Stimulated activated CD8-positive, alpha-beta memory T cell treated with anti-CD3 and anti-CD28 coated beads, Interleukin-4, amount 100 ng/mL, for 48 hours (primary cell): ENCODE results near the gene GRK6.

Experiments
- DNase-seq: peaks from one replicate; pipeline ENCODE4 v3.0.0-alpha.2; 2020

GRK6 gene

DNA sequence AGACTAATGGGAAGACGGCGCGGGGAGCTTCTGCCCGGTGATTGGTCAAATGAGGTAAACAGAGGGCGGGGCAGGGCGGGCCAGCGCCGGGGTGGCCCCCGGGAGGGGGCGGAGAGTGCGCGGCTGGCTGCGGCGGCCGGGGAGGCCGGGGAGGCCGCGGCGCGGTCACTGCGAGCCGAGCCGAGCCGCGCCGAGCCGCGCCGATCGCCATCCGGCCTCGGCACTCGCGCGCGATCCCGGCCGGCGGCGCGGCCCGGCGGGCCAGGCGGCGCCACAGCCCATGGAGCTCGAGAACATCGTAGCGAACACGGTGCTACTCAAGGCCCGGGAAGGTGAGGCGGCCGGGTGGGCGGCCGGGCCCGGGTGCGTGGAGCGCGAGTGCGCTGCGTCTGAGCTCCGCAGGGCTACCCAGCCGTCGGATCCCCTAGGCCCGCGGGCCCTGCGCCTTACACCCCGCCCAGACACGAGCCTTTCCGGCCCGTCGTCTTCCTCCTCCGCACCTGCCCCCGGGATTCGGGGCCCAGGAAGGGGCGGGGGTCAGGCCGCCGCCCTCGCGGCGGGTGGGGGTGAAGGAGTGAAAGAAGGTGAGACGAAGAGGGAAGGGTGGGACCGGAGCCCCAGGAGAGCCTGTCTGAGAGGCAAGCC is at the start of gene GRK6:
Gene GRK6, plus strand, starts transcription at position 111 of the 645 bp plus-strand sequence. Its CDS starts 170 bp downstream, at position 281.
- DNase-seq = peak; percentile 75

DNA sequence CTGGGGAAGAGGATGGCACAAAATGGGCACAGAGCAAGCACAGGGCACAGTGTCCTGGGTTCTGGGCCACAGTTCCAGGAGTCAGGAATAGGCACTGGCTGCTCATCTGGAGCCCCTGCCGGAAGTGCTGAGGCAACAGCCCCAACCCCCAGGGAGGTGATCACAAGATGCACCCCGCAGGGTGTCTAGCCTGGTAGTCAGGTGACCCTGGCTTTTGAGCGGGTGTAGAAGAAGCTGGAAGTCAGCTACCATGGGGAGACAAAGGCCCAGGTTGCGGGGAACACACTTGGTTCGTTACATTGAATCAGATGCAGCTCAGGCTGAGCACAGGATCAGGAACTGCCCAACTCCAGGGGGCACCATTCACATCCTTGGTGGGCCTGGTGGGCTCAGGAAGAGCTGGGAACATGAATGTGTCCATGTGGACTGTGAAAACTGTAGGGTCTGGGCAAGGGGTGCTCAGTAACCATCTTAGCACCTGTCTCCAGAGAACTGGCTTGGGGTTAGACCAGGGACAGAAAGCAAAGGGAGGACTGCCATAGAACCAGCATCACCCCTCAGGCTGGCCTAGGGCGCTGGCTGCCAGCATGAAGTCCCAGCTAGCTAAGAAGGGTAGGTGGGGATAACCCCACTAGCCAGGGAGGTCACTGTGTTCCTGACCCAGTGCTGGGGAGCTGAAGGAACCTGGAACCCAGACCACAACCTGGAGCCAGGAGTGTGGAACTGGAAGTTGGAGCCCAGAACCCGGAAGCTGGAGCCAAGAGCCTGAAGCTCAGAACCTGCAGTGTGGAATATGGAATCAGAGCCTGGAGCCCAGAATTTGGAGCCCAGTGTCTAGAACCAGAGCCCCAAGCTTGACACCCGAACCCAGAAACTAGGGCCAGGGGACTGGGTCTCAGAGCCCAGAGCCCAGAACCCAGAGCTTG is 48.4 kb upstream of the GRK6 start:
- DNase-seq = no peak

DNA sequence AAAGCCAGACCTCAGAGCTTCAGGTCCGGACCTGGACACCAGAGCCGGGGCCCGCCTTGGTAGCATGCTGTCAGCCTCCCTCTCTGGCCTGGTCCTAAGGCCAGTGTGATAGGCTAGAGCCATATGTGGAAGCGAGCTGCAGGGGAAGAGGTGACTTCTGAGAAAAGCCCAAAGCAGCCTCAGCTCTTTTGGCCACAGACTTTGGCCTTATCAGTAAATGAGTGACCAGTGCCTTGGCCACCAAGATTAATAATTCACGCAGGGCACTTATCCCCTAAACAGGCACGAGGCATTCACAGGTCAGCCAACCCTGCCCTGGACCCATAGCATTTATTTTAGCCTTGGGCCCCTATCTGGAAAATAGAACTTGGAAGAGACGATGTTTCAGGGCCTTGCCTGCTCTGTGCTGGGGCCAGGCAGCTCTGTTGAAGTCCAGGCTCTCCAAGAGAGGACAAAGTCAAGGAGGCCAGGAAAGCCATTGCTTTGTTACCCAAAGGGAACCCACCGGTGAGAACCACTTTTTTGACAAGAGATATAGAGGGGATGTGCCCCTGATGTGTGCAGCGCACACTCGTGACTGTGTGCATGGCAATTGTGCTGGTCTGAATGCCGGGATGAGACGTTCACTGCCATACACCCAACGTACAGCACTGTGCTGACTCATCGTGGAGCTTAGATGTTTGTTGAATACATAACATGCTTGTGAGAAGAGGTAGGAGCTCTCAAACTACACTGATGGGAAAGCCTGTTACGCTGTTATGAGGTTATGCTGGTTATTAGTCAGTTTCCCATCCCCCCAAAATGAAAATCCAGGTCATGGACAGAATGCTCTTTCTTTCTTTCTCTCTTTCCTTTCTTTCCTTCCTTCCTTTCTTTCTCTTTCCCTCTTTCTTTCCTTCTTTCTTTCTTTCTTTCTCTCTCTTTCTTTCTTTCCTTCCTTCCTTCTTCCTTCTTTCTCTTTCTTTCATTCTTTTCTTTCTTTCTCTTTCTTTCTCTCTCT is 47.3 kb upstream of the GRK6 start:
- DNase-seq = no peak

DNA sequence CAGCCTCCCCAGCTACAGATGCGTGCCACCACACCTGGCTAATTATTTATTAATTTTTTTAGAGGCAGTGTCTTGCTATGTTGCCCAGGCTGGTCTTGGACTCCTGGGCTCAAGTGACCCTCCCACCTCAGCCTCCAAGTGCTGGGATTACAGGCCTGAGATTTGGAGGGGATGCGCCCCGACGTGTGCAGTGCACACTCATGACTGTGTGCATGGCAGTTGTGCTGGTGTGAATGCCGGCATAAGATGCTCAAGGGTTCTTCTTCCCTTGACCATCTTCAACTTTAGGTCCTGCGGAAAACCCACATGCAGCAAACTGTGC is 45.7 kb upstream of the GRK6 start:
- no peak for DNase-seq

DNA sequence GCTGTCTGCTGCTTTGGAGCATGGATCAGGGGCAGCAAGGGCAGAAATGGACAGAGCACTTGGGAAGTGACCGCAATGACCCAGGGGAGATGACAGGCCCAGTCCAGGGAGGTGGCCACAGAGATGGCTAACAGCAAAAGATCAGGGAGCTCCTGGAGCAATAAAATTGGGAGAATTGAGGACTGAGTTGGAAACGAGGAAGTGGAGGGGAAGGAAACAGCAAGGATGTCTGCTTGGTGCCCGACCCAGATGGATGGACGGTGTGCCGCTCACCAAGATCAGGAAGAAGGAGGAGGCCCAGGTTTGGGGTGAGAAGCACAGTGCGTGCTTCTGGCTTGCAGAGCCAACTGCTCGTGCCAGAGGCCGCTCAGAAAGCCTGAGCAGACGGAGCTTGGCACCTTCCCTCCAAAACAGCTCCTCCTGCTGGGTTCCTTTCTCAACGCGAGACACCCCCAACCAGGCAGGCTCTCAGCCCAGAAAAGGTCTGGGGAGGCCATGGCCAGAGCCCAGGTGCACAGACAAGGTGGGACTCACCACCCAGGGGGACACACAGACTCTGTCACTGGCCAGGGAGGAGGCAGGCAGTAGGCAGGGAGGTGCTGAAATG is 44.0 kb upstream of the GRK6 start:
- no peak for DNase-seq

DNA sequence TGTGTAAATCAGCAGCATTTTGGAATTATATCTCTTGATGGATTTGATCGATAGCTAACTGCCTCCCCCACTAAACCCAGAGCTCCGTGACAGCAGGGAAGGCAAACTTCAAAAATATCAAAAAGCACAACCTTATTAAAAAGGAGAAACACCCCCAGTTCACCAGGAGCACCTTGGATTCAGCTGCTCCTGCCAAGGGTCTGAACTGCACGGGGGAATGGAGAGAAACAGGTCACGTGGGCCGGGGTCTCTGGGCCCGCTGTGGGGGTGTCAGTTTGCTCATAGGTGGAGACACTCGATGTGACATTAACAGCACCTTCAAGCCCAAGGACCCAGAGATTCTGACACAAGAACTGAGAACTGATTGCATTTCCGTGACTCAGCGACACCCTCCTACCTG is 43.3 kb upstream of the GRK6 start:
- no peak for DNase-seq

DNA sequence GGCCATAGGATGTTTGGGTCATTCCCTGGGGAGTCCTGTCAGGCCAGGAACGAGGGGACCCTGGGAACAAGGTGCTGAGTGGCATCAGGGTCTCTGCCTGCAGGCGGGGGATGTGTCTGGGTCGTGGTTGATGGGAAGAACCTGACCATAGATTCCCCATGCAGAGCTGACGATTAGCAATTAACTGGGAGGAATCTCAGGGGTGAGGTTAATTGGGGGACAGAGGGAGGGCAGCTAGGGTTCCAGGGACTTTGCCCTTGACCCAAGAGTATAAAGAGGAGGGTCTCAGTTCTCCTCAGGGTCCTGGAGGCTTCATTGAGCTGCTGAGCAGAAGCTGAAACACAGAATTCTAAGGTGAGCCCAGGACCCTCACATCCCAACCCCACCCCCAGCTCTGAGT is 42.3 kb upstream of the GRK6 start, which contains the start of gene SLC34A1:
Gene SLC34A1, plus strand, starts transcription at position 301 of the 400 bp plus-strand sequence. CDS start 1,308 bp downstream, outside the sequence.
- DNase-seq = no peak

DNA sequence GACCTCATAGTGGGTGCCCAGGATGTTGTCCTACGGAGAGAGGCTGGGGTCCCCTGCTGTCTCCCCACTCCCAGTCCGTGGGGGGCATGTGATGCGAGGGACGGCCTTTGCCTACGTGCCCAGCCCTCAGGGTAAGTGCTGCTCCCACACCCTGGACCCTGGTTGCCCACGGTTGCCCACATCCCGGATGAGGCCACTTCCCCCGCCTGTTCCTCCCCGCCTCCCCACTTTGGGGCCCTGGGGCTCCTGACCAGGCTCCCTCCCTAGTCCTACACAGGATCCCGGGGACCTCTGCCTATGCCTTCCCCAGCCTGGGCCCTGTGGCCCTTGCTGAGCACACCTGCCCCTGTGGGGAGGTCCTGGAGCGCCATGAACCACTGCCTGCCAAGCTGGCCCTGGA is 40.8 kb upstream of the GRK6 start:
- DNase-seq = no peak

DNA sequence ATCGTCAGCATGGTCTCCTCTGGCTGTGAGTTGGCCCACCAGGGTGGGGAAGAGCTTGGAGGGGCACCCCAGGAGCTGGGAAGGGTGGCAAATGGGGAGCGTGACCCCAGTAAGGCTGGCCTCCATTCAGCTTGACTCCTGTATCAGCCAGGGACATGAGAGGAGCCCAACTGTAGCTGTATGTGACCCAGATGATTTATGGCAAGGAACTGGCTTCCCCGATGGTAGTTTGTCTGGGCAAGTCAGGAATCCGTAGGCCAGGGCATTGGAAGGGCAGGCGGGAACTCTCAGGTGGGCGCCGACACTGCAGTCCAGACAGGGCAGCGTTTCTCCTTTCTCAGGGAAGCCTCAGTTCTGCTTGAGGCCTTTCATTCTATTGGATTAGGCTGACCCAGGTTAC is 39.9 kb upstream of the GRK6 start:
- DNase-seq = no peak

DNA sequence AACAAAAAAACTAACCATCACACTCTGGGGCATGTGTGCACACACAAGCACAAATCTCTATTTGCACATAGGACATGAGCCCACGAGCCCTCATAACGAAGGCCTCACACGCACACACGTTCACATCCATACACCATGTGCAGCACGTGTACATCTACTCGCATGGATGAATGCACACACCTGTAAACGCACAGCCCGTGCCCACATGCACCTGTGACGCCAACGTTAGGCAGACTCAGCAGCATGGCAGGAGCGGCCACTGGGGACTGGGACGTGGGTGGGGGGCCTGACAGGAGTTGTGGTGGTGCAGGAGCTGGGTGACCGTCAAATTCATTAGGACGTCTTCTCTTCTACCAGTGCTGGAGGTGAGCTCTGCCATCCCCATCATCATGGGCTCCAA is 39.1 kb upstream of the GRK6 start:
- DNase-seq = no peak

DNA sequence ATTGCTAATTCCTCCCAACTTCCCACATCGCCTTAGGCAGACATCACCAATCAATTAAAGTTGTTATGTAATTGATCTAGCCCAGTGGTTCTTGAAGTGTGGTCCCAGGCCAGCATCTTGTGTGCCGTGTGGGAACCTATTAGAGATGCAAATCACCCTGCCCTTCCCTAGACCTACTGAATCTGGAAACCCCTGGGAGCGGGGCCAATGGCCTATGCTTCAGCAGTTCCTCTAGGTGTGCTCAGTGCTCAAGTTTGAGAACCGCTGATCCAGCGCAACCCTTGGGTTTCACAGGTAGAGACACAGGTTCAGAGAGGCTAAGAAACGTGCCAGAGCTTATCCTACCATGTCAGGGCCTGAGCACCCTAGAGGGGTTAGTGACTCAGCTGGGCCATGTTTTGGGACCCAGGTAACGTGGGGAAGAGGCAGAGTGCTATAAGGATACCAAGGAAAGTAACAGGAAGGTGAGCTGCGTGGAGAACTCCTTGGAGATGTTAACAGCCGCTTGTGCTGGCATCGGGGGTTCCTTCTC is 37.9 kb upstream of the GRK6 start:
- DNase-seq = no peak

DNA sequence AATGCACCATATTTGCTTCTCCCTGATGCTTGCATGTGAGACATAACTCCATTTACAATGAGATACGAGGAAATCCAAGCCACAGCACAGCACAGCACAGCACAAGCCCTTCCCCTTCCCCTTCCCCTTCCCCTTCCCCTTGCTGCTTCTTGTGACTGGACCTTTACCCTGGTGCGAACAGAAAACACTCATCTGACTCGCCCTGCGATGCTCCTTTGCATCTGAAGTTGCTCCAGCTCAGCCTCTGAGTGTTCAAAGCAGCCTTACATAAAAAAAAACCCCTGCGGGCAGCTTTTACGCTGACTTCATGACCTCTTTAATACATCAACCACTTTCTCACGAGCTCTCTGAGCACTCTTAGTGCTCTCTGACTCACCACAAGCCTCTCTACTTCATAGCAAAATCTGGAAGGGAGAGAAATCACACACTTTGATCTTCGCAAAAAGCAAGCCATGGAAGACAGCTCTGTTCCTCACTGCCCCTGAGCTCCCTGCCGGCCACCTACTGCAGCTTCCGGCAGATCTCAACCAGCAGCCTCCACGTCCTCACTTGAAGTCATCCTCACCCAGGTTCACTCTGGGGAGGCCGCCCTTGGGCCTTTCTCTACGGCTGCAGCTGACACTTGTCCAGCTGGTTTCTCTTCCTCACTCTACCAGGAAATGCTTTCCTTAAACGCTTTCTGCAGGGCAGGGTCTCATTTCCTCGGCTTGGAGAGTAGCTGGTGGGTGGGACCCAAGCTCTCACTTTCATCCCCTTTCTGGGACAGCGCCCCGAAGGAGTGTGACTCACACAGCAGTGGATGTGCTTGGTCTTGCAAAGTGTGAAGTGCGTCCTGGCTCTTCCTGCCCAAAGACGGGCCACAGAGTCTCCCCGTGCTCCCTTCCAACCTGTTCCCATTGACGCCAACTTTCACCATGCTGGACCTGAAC is 37.0 kb upstream of the GRK6 start:
- peak; percentile 62 for DNase-seq

DNA sequence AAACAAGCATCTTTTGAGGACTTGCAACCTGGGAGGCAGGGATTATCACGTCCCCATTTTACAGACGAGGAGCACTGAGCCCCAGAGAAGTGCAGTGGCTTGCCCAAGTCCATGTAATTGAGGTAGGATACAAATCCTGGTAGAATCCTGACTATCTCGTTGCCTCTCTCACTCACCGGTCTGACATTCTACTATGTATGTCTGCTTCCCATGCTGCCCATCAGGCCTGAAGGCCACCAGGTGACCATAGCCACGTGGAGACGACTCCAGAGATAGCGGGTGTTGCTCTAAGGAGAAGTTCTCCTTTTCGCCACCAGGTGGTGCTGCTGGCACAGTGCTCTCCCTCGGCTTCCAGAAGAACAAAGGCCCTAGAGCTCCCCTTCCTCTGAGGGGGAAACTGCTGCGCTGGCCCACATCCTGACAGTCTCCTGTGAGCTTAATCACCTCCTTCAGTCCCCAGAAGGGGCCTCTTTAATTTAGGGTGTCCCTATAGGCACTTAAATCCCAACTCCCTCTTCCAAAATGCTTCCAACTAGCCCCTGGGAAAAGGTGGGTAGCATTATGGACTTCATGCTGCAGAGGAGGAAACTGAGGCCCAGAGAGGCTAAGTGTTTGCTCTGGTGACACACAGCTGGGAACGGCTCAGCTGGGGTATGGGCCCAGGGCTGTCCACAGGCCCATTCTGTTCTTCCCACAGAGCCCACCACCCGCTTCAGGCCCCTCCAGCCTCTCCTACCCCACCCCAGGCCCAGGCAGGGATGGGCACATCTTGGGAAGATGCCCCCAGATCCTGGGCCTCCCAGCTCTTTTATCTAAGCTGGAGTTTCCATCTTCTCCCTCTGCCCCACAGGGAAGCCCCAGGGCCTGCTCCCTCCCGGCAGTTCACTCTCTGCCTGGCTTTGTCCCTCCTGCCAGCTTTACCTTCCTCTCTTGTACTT is 35.8 kb upstream of the GRK6 start:
- peak; percentile 94 for DNase-seq

DNA sequence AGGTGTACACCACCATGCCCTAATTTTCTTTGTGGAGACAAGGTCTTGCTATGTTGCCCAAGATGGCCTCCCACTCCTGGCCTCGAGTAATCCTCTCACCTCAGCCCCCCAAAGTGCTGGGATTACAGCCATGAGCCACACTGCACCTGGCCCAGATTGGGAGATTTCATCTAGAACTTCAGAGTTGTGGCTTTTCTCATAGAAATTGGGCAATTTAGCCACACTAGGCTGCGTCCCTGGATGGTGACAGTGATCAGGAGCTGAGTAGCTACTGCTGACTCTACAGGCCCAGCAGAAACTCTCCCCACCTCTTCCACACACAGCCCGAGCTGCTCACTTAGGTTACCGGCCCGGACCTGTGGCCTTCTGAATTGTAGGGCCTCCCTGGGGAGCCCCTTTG is 33.7 kb upstream of the GRK6 start:
- no peak for DNase-seq

DNA sequence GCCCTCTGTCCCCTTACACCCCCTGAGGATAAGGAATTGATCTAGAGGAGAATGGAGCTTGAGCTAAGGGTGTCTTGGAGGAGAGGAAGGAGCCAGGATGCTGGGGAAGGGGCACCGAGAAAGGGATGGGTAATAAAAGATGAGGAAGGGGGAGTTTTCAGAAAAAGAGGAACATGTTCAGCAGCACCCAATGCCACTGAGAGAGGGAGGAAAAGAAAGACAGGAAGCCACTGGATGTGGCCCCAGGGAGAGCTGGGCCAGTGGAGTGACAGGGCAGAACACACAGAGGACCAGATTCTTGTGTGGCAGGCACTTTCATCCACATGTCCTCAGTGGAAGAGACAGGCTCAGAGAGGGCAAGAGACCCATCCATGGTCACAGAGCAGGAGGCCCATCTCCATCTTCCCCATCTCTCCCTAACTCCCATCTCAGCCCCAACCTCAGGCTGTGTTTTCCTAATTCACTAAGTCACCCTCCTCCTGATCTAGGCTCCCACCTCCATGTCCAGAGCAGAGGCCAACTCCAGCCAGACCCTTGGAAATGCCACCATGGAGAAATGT is 33.2 kb upstream of the GRK6 start:
- DNase-seq = no peak

DNA sequence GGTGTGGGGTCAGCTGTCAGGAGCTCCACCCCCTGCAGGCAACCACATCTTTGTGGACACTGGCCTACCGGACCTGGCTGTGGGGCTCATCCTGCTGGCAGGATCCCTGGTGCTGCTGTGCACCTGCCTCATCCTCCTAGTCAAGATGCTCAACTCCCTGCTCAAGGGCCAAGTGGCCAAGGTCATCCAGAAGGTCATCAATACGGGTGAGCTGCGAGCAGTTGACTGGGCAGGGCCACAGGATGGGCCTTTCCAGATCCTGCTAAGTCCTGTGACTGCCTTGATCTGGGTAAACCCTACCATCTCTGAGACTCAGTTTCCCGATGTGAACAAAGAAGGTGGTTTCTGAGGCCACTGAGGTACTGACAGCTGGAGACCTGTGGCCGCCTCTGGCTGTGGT is 32.5 kb upstream of the GRK6 start:
- no peak for DNase-seq

DNA sequence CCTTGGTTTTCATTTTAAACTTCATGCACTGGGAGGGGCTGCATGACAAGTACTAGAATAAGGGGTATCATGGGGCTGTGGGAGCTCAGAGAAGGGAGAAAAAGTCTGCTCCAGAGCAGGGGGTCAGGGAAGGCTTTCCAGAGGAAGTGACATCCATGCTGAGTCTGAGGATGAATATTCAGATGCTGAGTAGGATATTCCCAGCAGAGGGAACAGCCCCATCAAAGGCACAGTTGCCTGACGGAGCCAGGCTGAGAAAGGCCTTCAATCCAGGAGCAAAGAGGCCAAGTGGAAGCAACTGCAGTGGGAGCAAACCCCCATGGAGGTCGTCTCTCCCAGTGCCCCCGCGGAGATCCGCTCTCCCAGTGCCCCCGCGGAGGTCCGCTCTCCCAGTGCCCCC is 30.4 kb upstream of the GRK6 start:
- no peak for DNase-seq

DNA sequence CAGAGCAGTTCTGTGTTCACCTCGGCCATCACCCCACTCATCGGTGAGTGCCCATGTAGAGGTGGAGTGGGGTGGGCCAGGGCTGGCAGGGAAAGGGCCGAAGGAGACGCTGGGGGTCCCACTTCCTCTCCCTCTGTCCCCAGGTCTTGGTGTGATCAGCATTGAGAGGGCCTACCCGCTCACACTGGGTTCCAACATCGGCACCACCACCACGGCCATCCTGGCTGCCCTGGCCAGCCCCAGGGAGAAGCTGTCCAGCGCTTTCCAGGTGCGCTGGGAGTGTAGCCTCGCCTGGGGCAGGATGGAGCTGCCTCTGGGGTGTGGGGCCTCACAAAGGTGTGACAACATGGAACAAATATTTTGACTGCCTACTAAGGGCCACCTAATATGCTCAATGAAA is 29.7 kb upstream of the GRK6 start:
- no peak for DNase-seq

DNA sequence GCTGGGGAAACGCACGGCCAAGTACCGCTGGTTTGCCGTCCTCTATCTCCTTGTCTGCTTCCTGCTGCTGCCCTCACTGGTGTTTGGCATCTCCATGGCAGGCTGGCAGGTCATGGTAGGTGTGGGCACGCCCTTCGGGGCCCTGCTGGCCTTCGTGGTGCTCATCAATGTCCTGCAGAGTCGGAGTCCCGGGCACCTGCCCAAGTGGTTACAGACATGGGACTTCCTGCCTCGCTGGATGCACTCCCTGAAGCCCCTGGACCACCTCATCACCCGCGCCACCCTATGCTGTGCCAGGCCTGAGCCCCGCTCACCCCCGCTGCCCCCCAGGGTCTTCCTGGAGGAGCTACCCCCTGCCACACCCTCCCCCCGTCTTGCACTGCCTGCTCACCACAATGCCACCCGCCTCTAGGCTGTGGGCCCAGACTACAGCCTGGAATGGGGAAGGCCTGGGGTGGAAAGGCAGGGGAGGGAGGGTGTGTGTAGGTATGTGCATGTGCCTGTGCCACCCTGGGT is 28.5 kb upstream of the GRK6 start:
- DNase-seq = no peak
